ENCODE measurements around the gene CFL1. TPM values are rescaled to one million over a fixed set of nuclear protein-coding genes. Genes with fewer than 3 reads are reported as not detected.

Gene CFL1
- total and polyA plus RNA-seq, 10 of the 15 experiments (the other 5 are each of a cell fraction or from before 2014, with no cell fraction given), result 164 to 2,994 (median 1,500) TPM

DNA sequence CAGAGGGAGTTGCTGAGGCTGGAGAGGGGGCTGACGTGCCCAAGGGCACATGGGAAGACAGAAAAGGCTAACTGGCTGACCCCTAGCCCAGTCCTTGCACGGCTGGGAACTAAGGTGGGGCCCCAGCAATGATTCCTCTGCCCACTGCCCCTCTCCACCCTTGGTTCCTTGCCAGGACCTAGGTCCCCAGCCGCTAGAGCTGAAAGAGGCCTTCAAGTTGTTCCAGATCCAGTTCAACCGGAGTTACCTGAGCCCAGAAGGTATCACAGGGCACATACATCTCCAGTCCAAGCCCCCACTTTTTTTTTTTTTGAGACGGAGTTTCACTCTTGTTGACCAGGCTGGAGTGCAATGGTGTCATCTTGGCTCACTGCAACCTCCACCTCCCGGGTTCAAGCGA lies 22.0 kb upstream of the CFL1 start:
- no peak for FAIRE-seq

DNA sequence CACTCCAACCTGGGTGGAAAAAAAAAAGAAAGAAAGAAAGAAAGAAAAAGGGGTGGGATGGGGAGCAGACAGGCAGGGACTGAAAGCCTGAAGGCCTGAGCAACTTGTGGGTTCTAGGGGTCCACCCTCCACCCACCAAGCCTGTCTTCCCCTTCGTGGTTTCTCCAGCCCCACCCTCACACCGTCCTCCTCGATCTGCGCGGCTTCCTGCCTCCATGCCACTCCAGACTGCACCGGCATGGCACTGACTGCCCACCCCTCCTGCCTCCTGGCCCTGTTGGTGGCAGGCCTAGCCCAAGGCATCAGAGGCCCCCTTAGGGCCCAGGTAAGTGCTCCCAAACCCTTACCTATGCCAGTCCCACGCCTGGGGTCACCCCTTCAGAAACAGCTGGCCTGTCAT lies 21.6 kb upstream of the CFL1 start, which contains the start of gene CTSW:
Gene CTSW, plus strand, starts transcription at position 221 of the 400 bp plus-strand sequence. Its CDS starts 18 bp downstream, at position 239.
- H3K4me2 ChIP-seq (ENCODE audit: control insufficient read depth, insufficient read depth), result no peak within 1 kb of the TSS
- no peak within 1 kb of the TSS for H3K4me3 ChIP-seq
- TF ChIP-seq, protein P1, sequence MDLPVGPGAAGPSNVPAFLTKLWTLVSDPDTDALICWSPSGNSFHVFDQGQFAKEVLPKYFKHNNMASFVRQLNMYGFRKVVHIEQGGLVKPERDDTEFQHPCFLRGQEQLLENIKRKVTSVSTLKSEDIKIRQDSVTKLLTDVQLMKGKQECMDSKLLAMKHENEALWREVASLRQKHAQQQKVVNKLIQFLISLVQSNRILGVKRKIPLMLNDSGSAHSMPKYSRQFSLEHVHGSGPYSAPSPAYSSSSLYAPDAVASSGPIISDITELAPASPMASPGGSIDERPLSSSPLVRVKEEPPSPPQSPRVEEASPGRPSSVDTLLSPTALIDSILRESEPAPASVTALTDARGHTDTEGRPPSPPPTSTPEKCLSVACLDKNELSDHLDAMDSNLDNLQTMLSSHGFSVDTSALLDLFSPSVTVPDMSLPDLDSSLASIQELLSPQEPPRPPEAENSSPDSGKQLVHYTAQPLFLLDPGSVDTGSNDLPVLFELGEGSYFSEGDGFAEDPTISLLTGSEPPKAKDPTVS (IDR thresholded peaks at IDR 0.05; ENCODE audit: low read depth, low read length), result no peak
- no peak for TF ChIP-seq WRNIP1 (IDR thresholded peaks at IDR 0.05; ENCODE audit: borderline replicate concordance, low read depth, low read length)
- 0 out of 2 replicates have a peak, but pooled peaks have one; percentile 17 for TF ChIP-seq RUNX3 (IDR thresholded peaks at IDR 0.05; ENCODE audit: low read length)
- no peak for TF ChIP-seq POLR2AphosphoS2 (IDR thresholded peaks at IDR 0.05; ENCODE audit: low read depth, low read length)
- TF ChIP-seq, protein P2, sequence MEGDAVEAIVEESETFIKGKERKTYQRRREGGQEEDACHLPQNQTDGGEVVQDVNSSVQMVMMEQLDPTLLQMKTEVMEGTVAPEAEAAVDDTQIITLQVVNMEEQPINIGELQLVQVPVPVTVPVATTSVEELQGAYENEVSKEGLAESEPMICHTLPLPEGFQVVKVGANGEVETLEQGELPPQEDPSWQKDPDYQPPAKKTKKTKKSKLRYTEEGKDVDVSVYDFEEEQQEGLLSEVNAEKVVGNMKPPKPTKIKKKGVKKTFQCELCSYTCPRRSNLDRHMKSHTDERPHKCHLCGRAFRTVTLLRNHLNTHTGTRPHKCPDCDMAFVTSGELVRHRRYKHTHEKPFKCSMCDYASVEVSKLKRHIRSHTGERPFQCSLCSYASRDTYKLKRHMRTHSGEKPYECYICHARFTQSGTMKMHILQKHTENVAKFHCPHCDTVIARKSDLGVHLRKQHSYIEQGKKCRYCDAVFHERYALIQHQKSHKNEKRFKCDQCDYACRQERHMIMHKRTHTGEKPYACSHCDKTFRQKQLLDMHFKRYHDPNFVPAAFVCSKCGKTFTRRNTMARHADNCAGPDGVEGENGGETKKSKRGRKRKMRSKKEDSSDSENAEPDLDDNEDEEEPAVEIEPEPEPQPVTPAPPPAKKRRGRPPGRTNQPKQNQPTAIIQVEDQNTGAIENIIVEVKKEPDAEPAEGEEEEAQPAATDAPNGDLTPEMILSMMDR (IDR thresholded peaks at IDR 0.05 in 2 of 3, conservative IDR thresholded peaks at IDR 0.05 in 1 of 3; ENCODE audit: control insufficient read depth in 2 of 3, extremely low read depth in 1 of 3, insufficient read depth in 1 of 3, low read depth in 3 of 3, low read length in 3 of 3), result no peak
- no TSS peak for BruUV-seq (replicated peaks)
- no peak within 1 kb of the TSS for H3K9ac ChIP-seq (ENCODE audit: control insufficient read depth, insufficient read depth, low read length)
- intact Hi-C loops (cut with micrococcal nuclease; ENCODE audit: unreplicated experiment) (no loop called here), in situ Hi-C loops (cut with MboI) (loop anchor here (5.0 kb wide), 1 partner anchor 108 kb away; no protein-coding TSS in a partner anchor)
- ChIA-PET POLR2A (interaction anchor here (2.4 kb wide), 1 partner anchor 8 kb away, joined by 8 read pairs; the partner anchor contains the start of gene FIBP), CTCF (interaction anchor here (0.6 to 1.7 kb wide), 2 partner anchors 20 to 1212 kb away, joined by 4 to 9 read pairs; partner anchors contain the start of gene MUS81), SMC1A (ENCODE audit: uncharacterized antibody, unreplicated experiment) (no interaction called here), RAD21 (ENCODE audit: unreplicated experiment) (no interaction called here)
- no peak for FAIRE-seq
- no peak within 1 kb of the TSS for H2AFZ ChIP-seq (ENCODE audit: control insufficient read depth, low read depth, low read length)
- H3K79me2 ChIP-seq (ENCODE audit: control insufficient read depth, insufficient read depth, low read length), result no peaks in the 10 kb centered on the region
- ATAC-seq, result no peak
- peaks cover 9 to 11% of the 10 kb centered on the region in 2 experiments; a peak in 3 of 4 replicates for H3K36me3 ChIP-seq (ENCODE audit: control insufficient read depth in 2 of 2, insufficient read depth in 2 of 2, low read length in 1 of 2)
- WGBS (ENCODE audit: insufficient coverage, insufficient replicate concordance, low lambda C conversion rate, missing lambda C conversion rate), result 65% methylated on average over 6 of the region's 7 CpGs
- H4K20me1 ChIP-seq (ENCODE audit: control insufficient read depth, insufficient read depth), result no peaks in the 10 kb centered on the region
- peaks cover 5% of the 10 kb centered on the region; the same call in 1 of the 2 replicates for H3K4me1 ChIP-seq (ENCODE audit: control insufficient read depth, insufficient read depth, low read length)
- no peaks in the 10 kb centered on the region for H3K9me3 ChIP-seq (replicated peaks; ENCODE audit: control insufficient read depth, insufficient read depth, low read length)
- no peak for DNase-seq (ENCODE audit: low read depth, low spot score)
- no peaks in the 10 kb centered on the region for H3K27me3 ChIP-seq (replicated peaks in 1 of 2; ENCODE audit: control insufficient read depth in 2 of 2, insufficient read depth in 2 of 2, low read length in 1 of 2)
- no peak within 1 kb of the TSS for H3K27ac ChIP-seq (ENCODE audit: control insufficient read depth, insufficient read depth)

More for the DNA sequence above, 22.0 kb upstream of the CFL1 start:
- ATAC-seq, result no peak
- Histone ChIP-seq H3K79me2 (ENCODE audit: control insufficient read depth, insufficient read depth, low read length) (peaks cover 3% of the 10 kb centered on the region), H3K27me3 (replicated peaks in 1 of 2; ENCODE audit: control insufficient read depth in 2 of 2, insufficient read depth in 2 of 2, low read length in 1 of 2) (no peaks in the 10 kb centered on the region), H3K36me3 (ENCODE audit: control insufficient read depth in 2 of 2, insufficient read depth in 2 of 2, low read length in 1 of 2) (peaks cover 9 to 14% of the 10 kb centered on the region in 2 experiments; a peak in 3 of 4 replicates), H3K4me1 (ENCODE audit: control insufficient read depth, insufficient read depth, low read length) (peaks cover 9% of the 10 kb centered on the region), H3K4me3 (no peak overlapping the region), H2AFZ (ENCODE audit: control insufficient read depth, low read depth, low read length) (no peak overlapping the region), H3K9me3 (replicated peaks; ENCODE audit: control insufficient read depth, insufficient read depth, low read length) (no peaks in the 10 kb centered on the region), H3K9ac (ENCODE audit: control insufficient read depth, insufficient read depth, low read length) (no peak overlapping the region), H3K4me2 (ENCODE audit: control insufficient read depth, insufficient read depth) (no peak overlapping the region), H4K20me1 (ENCODE audit: control insufficient read depth, insufficient read depth) (no peaks in the 10 kb centered on the region), H3K27ac (ENCODE audit: control insufficient read depth, insufficient read depth) (no peak overlapping the region)
- TF ChIP-seq KDM1A (IDR thresholded peaks at IDR 0.05; ENCODE audit: borderline replicate concordance) (no peak), NR2C1 (IDR thresholded peaks at IDR 0.05) (no peak), EED (IDR thresholded peaks at IDR 0.05; ENCODE audit: low read depth) (no peak), MTA3 (IDR thresholded peaks at IDR 0.05; ENCODE audit: borderline replicate concordance, low read length) (no peak), KAT2A (conservative IDR thresholded peaks at IDR 0.05; ENCODE audit: control insufficient read depth, low read depth, low read length) (no peak), IRF4 (IDR thresholded peaks at IDR 0.05; ENCODE audit: low read depth, low read length) (no peak)
- TF ChIP-seq, protein P3, sequence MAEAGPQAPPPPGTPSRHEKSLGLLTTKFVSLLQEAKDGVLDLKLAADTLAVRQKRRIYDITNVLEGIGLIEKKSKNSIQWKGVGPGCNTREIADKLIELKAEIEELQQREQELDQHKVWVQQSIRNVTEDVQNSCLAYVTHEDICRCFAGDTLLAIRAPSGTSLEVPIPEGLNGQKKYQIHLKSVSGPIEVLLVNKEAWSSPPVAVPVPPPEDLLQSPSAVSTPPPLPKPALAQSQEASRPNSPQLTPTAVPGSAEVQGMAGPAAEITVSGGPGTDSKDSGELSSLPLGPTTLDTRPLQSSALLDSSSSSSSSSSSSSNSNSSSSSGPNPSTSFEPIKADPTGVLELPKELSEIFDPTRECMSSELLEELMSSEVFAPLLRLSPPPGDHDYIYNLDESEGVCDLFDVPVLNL (IDR thresholded peaks at IDR 0.05; ENCODE audit: low read depth, low read length), result no peak
- RAD21 ChIA-PET (ENCODE audit: unreplicated experiment), result no interaction called here
- SMC1A ChIA-PET (ENCODE audit: uncharacterized antibody, unreplicated experiment), result no interaction called here
- no TSS peak for BruUV-seq (replicated peaks)
- intact Hi-C loops (cut with micrococcal nuclease; ENCODE audit: unreplicated experiment), result no loop called here
- CTCF ChIA-PET, result interaction anchor here (1.7 kb wide), 1 partner anchor 20 kb away, joined by 9 read pairs; the partner anchor contains the start of gene MUS81
- in situ Hi-C loops (cut with MboI), result loop anchor here (5.0 kb wide), 1 partner anchor 107 kb away; no protein-coding TSS in a partner anchor
- no peak for DNase-seq (ENCODE audit: low read depth, low spot score)
- POLR2A ChIA-PET, result interaction anchor here (0.7 to 2.6 kb wide), 2 partner anchors 11 to 97 kb away, joined by 3 to 8 read pairs; partner anchors contain the start of gene CCDC85B
- 79% methylated on average over 7 of the region's 7 CpGs for WGBS (ENCODE audit: insufficient coverage, insufficient replicate concordance, low lambda C conversion rate, missing lambda C conversion rate)

All from GM12878 (cell line).